Naive thymus-derived CD8-positive, alpha-beta T cell (primary cell): Measurements from ENCODE around the gene ATRNL1. TPM values are rescaled to one million over a fixed set of nuclear protein-coding genes. Genes with fewer than 3 reads are reported as not detected.
A peak's percentile ranks its signal among the peaks of the same experiment; 100 is the strongest.
"Not testable (repeated sequence)": the region's sequence is repeated elsewhere in the genome, so short reads cannot be mapped to it uniquely, and the experiment has no call there.

Source experiments
- ATAC-seq, 2 donors: fragments of 150-1000 bp; cut with Tn5 transposase in 1 of 2; sonication (Bioruptor Pico), chemical (Tn5 transposase) in 1 of 2; 1 replicate in 1 of 2; 2 replicates in 1 of 2; pipeline ENCODE4 v1.10.0; 2021; ENCODE audit warnings: mild to moderate bottlenecking in 2 of 2, moderate library complexity in 2 of 2
- POLR2A ChIA-PET: fragments of 350-600 bp; sonication (Branson Sonifier 250); formaldehyde crosslinking; loops from one replicate; lab custom pipeline; 2021; ENCODE audit warnings: antibody characterized with exemption; lab: Charles Lee
- DNase-seq, 10 donors: peaks; one replicate each; pipeline versions ENCODE4 v3.0.0 to v3.0.0-alpha.2; 2020 to 2022
- H3K27ac Mint-ChIP-seq, 10 donors: one replicate each; pipeline ENCODE4 v1.8.0; 2020 to 2022; ENCODE audit warnings: mild to moderate bottlenecking in 10 of 10, mixed read lengths in 10 of 10, moderate library complexity in 4 of 10, inconsistent platforms in 1 of 10
- H3K27me3 Mint-ChIP-seq, 5 donors: one replicate each; pipeline ENCODE4 v1.8.0; 2021 to 2022; ENCODE audit warnings: mixed read lengths in 5 of 5
- H3K36me3 Mint-ChIP-seq, 3 donors: one replicate each; pipeline ENCODE4 v1.8.0; 2020 to 2022; ENCODE audit warnings: mixed read lengths in 3 of 3, mild to moderate bottlenecking in 2 of 3, inconsistent platforms in 1 of 3
- H3K4me1 Mint-ChIP-seq, 4 donors: one replicate each; pipeline ENCODE4 v1.8.0; 2021 to 2022; ENCODE audit warnings: mixed read lengths in 4 of 4
- H3K4me3 Mint-ChIP-seq, 10 donors: one replicate each; pipeline ENCODE4 v1.8.0; 2020 to 2022; ENCODE audit warnings: mild to moderate bottlenecking in 10 of 10, mixed read lengths in 10 of 10, moderate library complexity in 6 of 10, inconsistent platforms in 1 of 10
- H3K9me3 Mint-ChIP-seq, 9 donors: one replicate each; pipeline ENCODE4 v1.8.0; 2020 to 2022; ENCODE audit warnings: mixed read lengths in 9 of 9, mild to moderate bottlenecking in 3 of 9, inconsistent platforms in 1 of 9, moderate library complexity in 1 of 9
- polyA plus RNA-seq, 3 donors: library from polyadenylated mRNA; unstranded; fragments of 300-500 nt; fragmentation: Illumina TruSeq; gene quantifications; one replicate each; pipeline ENCODE4 v1.2.3, GENCODE V29; 2021
- total RNA-seq, 8 experiments: library from RNA in 2 of 8; stranded (reverse) in 2 of 8; gene quantifications; one replicate each; pipeline ENCODE4 v1.2.3 and lab custom pipeline; 2021 to 2026

The ATRNL1 gene
- total and polyA plus RNA-seq, 5 experiments from 2014 or later: not detected

- POLR2A ChIA-PET: no interaction called here
- Mint-ChIP-seq H3K4me1 (peaks cover 5 to 14% (median 11%) of the 10 kb centered on the region in 4 donors), H3K27me3 (peaks cover 30 to 64% (median 47%) of the 10 kb centered on the region in 5 donors), H3K9me3 (no peaks in the 10 kb centered on the region), H3K4me3 (peak overlapping the region; percentile 36 to 80 (median 70)), H3K36me3 (no peaks in the 10 kb centered on the region), H3K27ac (no peak overlapping the region)
- no peak for DNase-seq
- no peak for ATAC-seq
Observed at GRCh38 chr10:115094416-115095140, 1.4 kb downstream of the ATRNL1 start.

GRCh38 chr10:115095758-115096157, 2.6 kb downstream of the ATRNL1 start:
- Mint-ChIP-seq H3K27ac (no peak overlapping the region), H3K27me3 (peaks cover 30 to 71% (median 48%) of the 10 kb centered on the region in 5 donors), H3K9me3 (peaks cover 0 to 7% (median 0%) of the 10 kb centered on the region in 9 donors), H3K36me3 (no peaks in the 10 kb centered on the region), H3K4me1 (peaks cover 5 to 14% (median 11%) of the 10 kb centered on the region in 4 donors), H3K4me3 (no peak overlapping the region)
- ATAC-seq (no peak), DNase-seq (no peak)
- POLR2A ChIA-PET: no interaction called here

- DNase-seq (no peak), ATAC-seq (no peak)
- no peak overlapping the region for H3K27ac Mint-ChIP-seq
- H3K27me3 Mint-ChIP-seq: peaks cover 23 to 75% (median 28%) of the 10 kb centered on the region in 5 donors
- peaks cover 9 to 45% (median 25%) of the 10 kb centered on the region in 9 donors for H3K9me3 Mint-ChIP-seq
- POLR2A ChIA-PET: no interaction called here
- peaks cover 0 to 20% (median 5%) of the 10 kb centered on the region in 3 donors for H3K36me3 Mint-ChIP-seq
- no peak overlapping the region for H3K4me3 Mint-ChIP-seq
- H3K4me1 Mint-ChIP-seq: no peaks in the 10 kb centered on the region
Observed at GRCh38 chr10:115103700-115104099, 10.5 kb downstream of the ATRNL1 start.

GRCh38 chr10:115105411-115105810, 12.2 kb downstream of the ATRNL1 start:
- ATAC-seq, H3K4me1 Mint-ChIP-seq, H3K27ac Mint-ChIP-seq, DNase-seq, POLR2A ChIA-PET, H3K4me3 Mint-ChIP-seq: not testable (repeated sequence)
- peaks cover 0 to 20% (median 5%) of the 10 kb centered on the region in 3 donors for H3K36me3 Mint-ChIP-seq
- H3K27me3 Mint-ChIP-seq: peaks cover 20 to 69% (median 25%) of the 10 kb centered on the region in 5 donors
- H3K9me3 Mint-ChIP-seq: peaks cover 9 to 45% (median 25%) of the 10 kb centered on the region in 9 donors

- Mint-ChIP-seq H3K9me3 (peaks cover 9 to 38% (median 20%) of the 10 kb centered on the region in 9 donors), H3K27me3 (peaks cover 16 to 70% (median 20%) of the 10 kb centered on the region in 5 donors), H3K4me3 (no peak overlapping the region), H3K36me3 (peaks cover 0 to 20% (median 5%) of the 10 kb centered on the region in 3 donors), H3K4me1 (no peaks in the 10 kb centered on the region), H3K27ac (no peak overlapping the region)
- ATAC-seq (no peak), DNase-seq (no peak)
- POLR2A ChIA-PET: no interaction called here
Observed at GRCh38 chr10:115107830-115108229, 14.7 kb downstream of the ATRNL1 start.

- ATAC-seq: no peak
- no peak for DNase-seq
- H3K27me3 Mint-ChIP-seq: peaks cover 6 to 26% (median 6%) of the 10 kb centered on the region in 5 donors
- no peaks in the 10 kb centered on the region for H3K36me3 Mint-ChIP-seq
- peaks cover 0 to 4% (median 0%) of the 10 kb centered on the region in 9 donors for H3K9me3 Mint-ChIP-seq
- H3K4me3 Mint-ChIP-seq: no peak overlapping the region
- POLR2A ChIA-PET: no interaction called here
- peak overlapping the region in 1 of 10 donors; percentile 18 for H3K27ac Mint-ChIP-seq
- H3K4me1 Mint-ChIP-seq: no peaks in the 10 kb centered on the region
Observed at GRCh38 chr10:115117301-115117700, 24.1 kb downstream of the ATRNL1 start.

GRCh38 chr10:115118346-115118745, 25.2 kb downstream of the ATRNL1 start:
- Mint-ChIP-seq H3K27me3 (peaks cover 3 to 18% (median 5%) of the 10 kb centered on the region in 5 donors), H3K4me3 (no peak overlapping the region), H3K4me1 (no peaks in the 10 kb centered on the region), H3K27ac (no peak overlapping the region), H3K36me3 (no peaks in the 10 kb centered on the region), H3K9me3 (no peaks in the 10 kb centered on the region)
- DNase-seq (no peak), ATAC-seq (no peak)
- POLR2A ChIA-PET: no interaction called here

GRCh38 chr10:115125505-115125904, 32.3 kb downstream of the ATRNL1 start:
- no peak overlapping the region for H3K27ac Mint-ChIP-seq
- no peaks in the 10 kb centered on the region for H3K36me3 Mint-ChIP-seq
- ATAC-seq (no peak), DNase-seq (no peak)
- peaks cover 0 to 2% (median 0%) of the 10 kb centered on the region in 5 donors for H3K27me3 Mint-ChIP-seq
- no peaks in the 10 kb centered on the region for H3K9me3 Mint-ChIP-seq
- H3K4me3 Mint-ChIP-seq: no peak overlapping the region
- no peaks in the 10 kb centered on the region for H3K4me1 Mint-ChIP-seq
- POLR2A ChIA-PET: no interaction called here

- DNase-seq: peak in 3 of 10 donors; percentile 3 to 13 (median 10)
- H3K27me3 Mint-ChIP-seq: peaks cover 3 to 17% (median 6%) of the 10 kb centered on the region in 5 donors
- no peak for ATAC-seq
- H3K27ac Mint-ChIP-seq: no peak overlapping the region
- no peaks in the 10 kb centered on the region for H3K36me3 Mint-ChIP-seq
- no peak overlapping the region for H3K4me3 Mint-ChIP-seq
- POLR2A ChIA-PET: no interaction called here
- H3K9me3 Mint-ChIP-seq: no peaks in the 10 kb centered on the region
- no peaks in the 10 kb centered on the region for H3K4me1 Mint-ChIP-seq
Observed at GRCh38 chr10:115129752-115130151, 36.6 kb downstream of the ATRNL1 start.

GRCh38 chr10:115136616-115137015, 43.5 kb downstream of the ATRNL1 start:
- Mint-ChIP-seq H3K4me1 (no peaks in the 10 kb centered on the region), H3K36me3 (peaks cover 0 to 4% (median 0%) of the 10 kb centered on the region in 3 donors), H3K4me3 (no peak overlapping the region), H3K27me3 (peaks cover 8 to 36% (median 10%) of the 10 kb centered on the region in 5 donors), H3K9me3 (peaks cover 0 to 13% (median 4%) of the 10 kb centered on the region in 9 donors), H3K27ac (no peak overlapping the region)
- POLR2A ChIA-PET: no interaction called here
- ATAC-seq: no peak
- DNase-seq: no peak

- Mint-ChIP-seq H3K4me1 (peaks cover 0 to 2% (median 0%) of the 10 kb centered on the region in 4 donors), H3K9me3 (peaks cover 0 to 12% (median 4%) of the 10 kb centered on the region in 9 donors), H3K36me3 (peaks cover 0 to 4% (median 0%) of the 10 kb centered on the region in 3 donors), H3K27ac (no peak overlapping the region), H3K27me3 (peaks cover 5 to 11% (median 9%) of the 10 kb centered on the region in 5 donors), H3K4me3 (no peak overlapping the region)
- ATAC-seq: no peak
- no peak for DNase-seq
- POLR2A ChIA-PET: no interaction called here
Observed at GRCh38 chr10:115141254-115141653, 48.1 kb downstream of the ATRNL1 start.

GRCh38 chr10:115157357-115157756, 64.2 kb downstream of the ATRNL1 start:
- H3K4me3 Mint-ChIP-seq: no peak overlapping the region

GRCh38 chr10:115163129-115163528, 70.0 kb downstream of the ATRNL1 start:
- H3K36me3 Mint-ChIP-seq: no peaks in the 10 kb centered on the region
- POLR2A ChIA-PET: no interaction called here
- peaks cover 0 to 3% (median 0%) of the 10 kb centered on the region in 9 donors for H3K9me3 Mint-ChIP-seq

More at GRCh38 chr10:115157357-115157756, 64.2 kb downstream of the ATRNL1 start:
- Mint-ChIP-seq H3K27ac (no peak overlapping the region), H3K4me1 (no peaks in the 10 kb centered on the region), H3K27me3 (peaks cover 15 to 33% (median 21%) of the 10 kb centered on the region in 5 donors), H3K36me3 (no peaks in the 10 kb centered on the region), H3K9me3 (peaks cover 0 to 4% (median 0%) of the 10 kb centered on the region in 9 donors)
- POLR2A ChIA-PET: no interaction called here
- ATAC-seq (no peak), DNase-seq (no peak)

More at GRCh38 chr10:115163129-115163528, 70.0 kb downstream of the ATRNL1 start:
- Mint-ChIP-seq H3K4me1 (peaks cover 0 to 2% (median 0%) of the 10 kb centered on the region in 4 donors), H3K27me3 (peaks cover 11 to 14% (median 11%) of the 10 kb centered on the region in 5 donors), H3K27ac (no peak overlapping the region), H3K4me3 (no peak overlapping the region)
- ATAC-seq (no peak), DNase-seq (no peak)
